ENCODE results near the gene STAG1.

STAG1 gene

DNA sequence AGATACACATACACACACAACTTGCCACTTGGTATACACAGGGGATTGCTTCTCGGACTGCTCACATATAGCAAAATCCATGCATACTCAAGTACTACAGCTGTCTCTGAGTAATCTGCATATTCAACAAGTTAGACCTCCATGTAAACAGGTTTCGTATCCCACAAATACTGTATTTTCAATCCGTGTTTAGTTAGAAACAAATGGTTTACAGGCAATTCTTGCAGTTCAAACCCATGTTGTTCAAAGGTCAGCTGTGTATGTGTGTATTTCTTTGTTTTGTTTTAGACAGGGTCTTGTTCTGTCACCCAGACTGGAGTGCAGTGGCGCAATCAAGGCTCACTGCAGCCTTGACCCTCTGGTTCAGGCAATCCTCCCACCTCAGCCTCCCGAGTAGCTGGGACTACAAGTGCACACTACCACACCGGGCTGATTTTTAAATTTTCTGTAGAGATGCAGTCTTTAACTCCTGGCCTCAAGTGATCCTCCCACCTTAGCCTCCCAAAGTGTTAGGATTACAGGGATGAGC is 253.2 kb downstream of the STAG1 start:
- POLR2A ChIA-PET = no interaction called here
- H3K4me3 ChIP-seq (ENCODE audit: low read depth, low read length) = no peak overlapping the region

GRCh38 chr3:136495213-136495612 is 257.0 kb downstream of the STAG1 start:
- ChIA-PET CTCF (interaction anchor here (0.5 kb wide), 1 partner anchor 17 kb away, joined by 3 read pairs; no protein-coding TSS in a partner anchor), POLR2A (no interaction called here)
- TF ChIP-seq KLF10 (tag by site-specific recombination; IDR thresholded peaks at IDR 0.05) = no peak
- H3K9me3 ChIP-seq (ENCODE audit: control insufficient read depth, insufficient read depth, low read depth, low read length) = no peaks in the 10 kb centered on the region
- H3K27ac ChIP-seq (ENCODE audit: extremely low read depth, low read depth, low read length) = no peak overlapping the region
- no peaks in the 10 kb centered on the region for H3K4me1 ChIP-seq (ENCODE audit: control insufficient read depth, insufficient read depth, low read length)
- no peak overlapping the region for H3K4me3 ChIP-seq (ENCODE audit: low read depth, low read length)
- H3K36me3 ChIP-seq (ENCODE audit: control insufficient read depth in 2 of 2, insufficient read depth in 1 of 2, low read length in 2 of 2) = peaks cover 0 to 22% of the 10 kb centered on the region in 2 experiments; a peak in 2 of 3 replicates

More for the DNA sequence above, 253.2 kb downstream of the STAG1 start:
- no peak overlapping the region for H3K27ac ChIP-seq (ENCODE audit: extremely low read depth, low read depth, low read length)
- H3K4me1 ChIP-seq (ENCODE audit: control insufficient read depth, insufficient read depth, low read length) = no peaks in the 10 kb centered on the region
- CTCF ChIA-PET = no interaction called here
- peaks cover 0 to under 1% of the 10 kb centered on the region in 2 experiments; a peak in 1 of 3 replicates for H3K36me3 ChIP-seq (ENCODE audit: control insufficient read depth in 2 of 2, insufficient read depth in 1 of 2, low read length in 2 of 2)
- TF ChIP-seq ZNF792 (tag by site-specific recombination; IDR thresholded peaks at IDR 0.05) (no peak), SCRT1 (tag by site-specific recombination; IDR thresholded peaks at IDR 0.05; ENCODE audit: borderline replicate concordance) (peak; percentile 79), SCRT2 (tag by site-specific recombination; IDR thresholded peaks at IDR 0.05) (peak; percentile 76)
- TF ChIP-seq, protein P1, sequence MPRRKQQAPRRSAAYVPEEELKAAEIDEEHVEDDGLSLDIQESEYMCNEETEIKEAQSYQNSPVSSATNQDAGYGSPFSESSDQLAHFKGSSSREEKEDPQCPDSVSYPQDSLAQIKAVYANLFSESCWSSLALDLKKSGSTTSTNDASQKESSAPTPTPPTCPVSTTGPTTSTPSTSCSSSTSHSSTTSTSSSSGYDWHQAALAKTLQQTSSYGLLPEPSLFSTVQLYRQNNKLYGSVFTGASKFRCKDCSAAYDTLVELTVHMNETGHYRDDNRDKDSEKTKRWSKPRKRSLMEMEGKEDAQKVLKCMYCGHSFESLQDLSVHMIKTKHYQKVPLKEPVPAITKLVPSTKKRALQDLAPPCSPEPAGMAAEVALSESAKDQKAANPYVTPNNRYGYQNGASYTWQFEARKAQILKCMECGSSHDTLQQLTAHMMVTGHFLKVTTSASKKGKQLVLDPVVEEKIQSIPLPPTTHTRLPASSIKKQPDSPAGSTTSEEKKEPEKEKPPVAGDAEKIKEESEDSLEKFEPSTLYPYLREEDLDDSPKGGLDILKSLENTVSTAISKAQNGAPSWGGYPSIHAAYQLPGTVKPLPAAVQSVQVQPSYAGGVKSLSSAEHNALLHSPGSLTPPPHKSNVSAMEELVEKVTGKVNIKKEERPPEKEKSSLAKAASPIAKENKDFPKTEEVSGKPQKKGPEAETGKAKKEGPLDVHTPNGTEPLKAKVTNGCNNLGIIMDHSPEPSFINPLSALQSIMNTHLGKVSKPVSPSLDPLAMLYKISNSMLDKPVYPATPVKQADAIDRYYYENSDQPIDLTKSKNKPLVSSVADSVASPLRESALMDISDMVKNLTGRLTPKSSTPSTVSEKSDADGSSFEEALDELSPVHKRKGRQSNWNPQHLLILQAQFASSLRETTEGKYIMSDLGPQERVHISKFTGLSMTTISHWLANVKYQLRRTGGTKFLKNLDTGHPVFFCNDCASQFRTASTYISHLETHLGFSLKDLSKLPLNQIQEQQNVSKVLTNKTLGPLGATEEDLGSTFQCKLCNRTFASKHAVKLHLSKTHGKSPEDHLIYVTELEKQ (tag by site-specific recombination; IDR thresholded peaks at IDR 0.05; ENCODE audit: borderline replicate concordance) = no peak
- no peaks in the 10 kb centered on the region for H3K9me3 ChIP-seq (ENCODE audit: control insufficient read depth, insufficient read depth, low read depth, low read length)

- POLR2A ChIA-PET = no interaction called here
- Histone ChIP-seq H3K36me3 (ENCODE audit: control insufficient read depth in 2 of 2, insufficient read depth in 1 of 2, low read length in 2 of 2) (peaks cover 0 to 26% of the 10 kb centered on the region in 2 experiments; a peak in 2 of 3 replicates), H3K4me3 (ENCODE audit: low read depth, low read length) (no peak overlapping the region), H3K4me1 (ENCODE audit: control insufficient read depth, insufficient read depth, low read length) (no peaks in the 10 kb centered on the region), H3K9me3 (ENCODE audit: control insufficient read depth, insufficient read depth, low read depth, low read length) (no peaks in the 10 kb centered on the region), H3K27ac (ENCODE audit: extremely low read depth, low read depth, low read length) (no peak overlapping the region)
- CTCF ChIA-PET = no interaction called here
- TF ChIP-seq ZNF677 (tag by site-specific recombination; IDR thresholded peaks at IDR 0.05) (no peak), OSR2 (tag by site-specific recombination; IDR thresholded peaks at IDR 0.05) (no peak), IKZF3 (tag by site-specific recombination; IDR thresholded peaks at IDR 0.05) (no peak), ZNF362 (tag by site-specific recombination; IDR thresholded peaks at IDR 0.05) (no peak), ZNF768 (tag by site-specific recombination; IDR thresholded peaks at IDR 0.05) (no peak), ZNF335 (tag by site-specific recombination; conservative IDR thresholded peaks at IDR 0.05) (no peak), RBAK (tag by site-specific recombination; IDR thresholded peaks at IDR 0.05) (no peak), ZNF239 (tag by site-specific recombination; IDR thresholded peaks at IDR 0.05) (no peak), ZNF121 (tag by site-specific recombination; IDR thresholded peaks at IDR 0.05) (no peak), ZNF473 (tag by site-specific recombination; IDR thresholded peaks at IDR 0.05) (no peak)
- TF ChIP-seq, protein P2, sequence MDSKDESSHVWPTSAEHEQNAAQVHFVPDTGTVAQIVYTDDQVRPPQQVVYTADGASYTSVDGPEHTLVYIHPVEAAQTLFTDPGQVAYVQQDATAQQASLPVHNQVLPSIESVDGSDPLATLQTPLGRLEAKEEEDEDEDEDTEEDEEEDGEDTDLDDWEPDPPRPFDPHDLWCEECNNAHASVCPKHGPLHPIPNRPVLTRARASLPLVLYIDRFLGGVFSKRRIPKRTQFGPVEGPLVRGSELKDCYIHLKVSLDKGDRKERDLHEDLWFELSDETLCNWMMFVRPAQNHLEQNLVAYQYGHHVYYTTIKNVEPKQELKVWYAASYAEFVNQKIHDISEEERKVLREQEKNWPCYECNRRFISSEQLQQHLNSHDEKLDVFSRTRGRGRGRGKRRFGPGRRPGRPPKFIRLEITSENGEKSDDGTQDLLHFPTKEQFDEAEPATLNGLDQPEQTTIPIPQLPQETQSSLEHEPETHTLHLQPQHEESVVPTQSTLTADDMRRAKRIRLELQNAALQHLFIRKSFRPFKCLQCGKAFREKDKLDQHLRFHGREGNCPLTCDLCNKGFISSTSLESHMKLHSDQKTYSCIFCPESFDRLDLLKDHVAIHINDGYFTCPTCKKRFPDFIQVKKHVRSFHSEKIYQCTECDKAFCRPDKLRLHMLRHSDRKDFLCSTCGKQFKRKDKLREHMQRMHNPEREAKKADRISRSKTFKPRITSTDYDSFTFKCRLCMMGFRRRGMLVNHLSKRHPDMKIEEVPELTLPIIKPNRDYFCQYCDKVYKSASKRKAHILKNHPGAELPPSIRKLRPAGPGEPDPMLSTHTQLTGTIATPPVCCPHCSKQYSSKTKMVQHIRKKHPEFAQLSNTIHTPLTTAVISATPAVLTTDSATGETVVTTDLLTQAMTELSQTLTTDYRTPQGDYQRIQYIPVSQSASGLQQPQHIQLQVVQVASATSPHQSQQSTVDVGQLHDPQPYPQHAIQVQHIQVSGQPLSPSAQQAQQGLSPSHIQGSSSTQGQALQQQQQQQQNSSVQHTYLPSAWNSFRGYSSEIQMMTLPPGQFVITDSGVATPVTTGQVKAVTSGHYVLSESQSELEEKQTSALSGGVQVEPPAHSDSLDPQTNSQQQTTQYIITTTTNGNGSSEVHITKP (tag by site-specific recombination; IDR thresholded peaks at IDR 0.05) = no peak
- TF ChIP-seq, protein P3, sequence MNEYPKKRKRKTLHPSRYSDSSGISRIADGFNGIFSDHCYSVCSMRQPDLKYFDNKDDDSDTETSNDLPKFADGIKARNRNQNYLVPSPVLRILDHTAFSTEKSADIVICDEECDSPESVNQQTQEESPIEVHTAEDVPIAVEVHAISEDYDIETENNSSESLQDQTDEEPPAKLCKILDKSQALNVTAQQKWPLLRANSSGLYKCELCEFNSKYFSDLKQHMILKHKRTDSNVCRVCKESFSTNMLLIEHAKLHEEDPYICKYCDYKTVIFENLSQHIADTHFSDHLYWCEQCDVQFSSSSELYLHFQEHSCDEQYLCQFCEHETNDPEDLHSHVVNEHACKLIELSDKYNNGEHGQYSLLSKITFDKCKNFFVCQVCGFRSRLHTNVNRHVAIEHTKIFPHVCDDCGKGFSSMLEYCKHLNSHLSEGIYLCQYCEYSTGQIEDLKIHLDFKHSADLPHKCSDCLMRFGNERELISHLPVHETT (tag by site-specific recombination; IDR thresholded peaks at IDR 0.05) = no peak
These were observed 261.4 kb downstream of the STAG1 start for GRCh38 chr3:136490646-136491405.
